ENCODE results near the gene ZNF687.
"Not testable (repeated sequence)": the region's sequence is repeated elsewhere in the genome, so short reads cannot be mapped to it uniquely, and the experiment has no call there.

Gene ZNF687
- total RNA-seq = 36.7 to 78.2 reads per million in 2 experiments

GRCh38 chr1:151281969-151282882 is at the start of gene ZNF687:
Gene ZNF687 (plus strand): TSS chr1:151282299. CDS start chr1:151286292, 3,993 bp downstream.
- peak; percentile 97 for DNase-seq (ENCODE audit: low read depth)

GRCh38 chr1:151235235-151235634 is 46.9 kb upstream of the ZNF687 start:
- DNase-seq (ENCODE audit: low read depth) = no peak

GRCh38 chr1:151237678-151238466 is 44.2 kb upstream of the ZNF687 start:
- no peak for DNase-seq (ENCODE audit: low read depth)

GRCh38 chr1:151238467-151238739 is 43.7 kb upstream of the ZNF687 start:
- DNase-seq (ENCODE audit: low read depth) = no peak

- DNase-seq (ENCODE audit: low read depth) = no peak
Measured at GRCh38 chr1:151242442-151242841, 39.7 kb upstream of the ZNF687 start.

- no peak for DNase-seq (ENCODE audit: low read depth)
Measured at GRCh38 chr1:151243683-151244216, 38.3 kb upstream of the ZNF687 start.

- no peak for DNase-seq (ENCODE audit: low read depth)
Measured at GRCh38 chr1:151246786-151247185, 35.3 kb upstream of the ZNF687 start.

- peak; percentile 45 for DNase-seq (ENCODE audit: low read depth)
Measured at GRCh38 chr1:151251656-151252470, 30.2 kb upstream of the ZNF687 start.

- peak; percentile 91 for DNase-seq (ENCODE audit: low read depth)
Measured at GRCh38 chr1:151254217-151255213, 27.6 kb upstream of the ZNF687 start, which contains the start of gene PSMD4. Gene PSMD4 (plus strand): TSS chr1:151254734. CDS start chr1:151254783, 49 bp downstream.

- no peak for DNase-seq (ENCODE audit: low read depth)
Measured at GRCh38 chr1:151255381-151255780, 26.7 kb upstream of the ZNF687 start.

- no peak for DNase-seq (ENCODE audit: low read depth)
Measured at GRCh38 chr1:151259351-151259750, 22.7 kb upstream of the ZNF687 start.

- DNase-seq (ENCODE audit: low read depth) = no peak
Measured at GRCh38 chr1:151265446-151266236, 16.5 kb upstream of the ZNF687 start.

GRCh38 chr1:151266315-151266714 is 15.8 kb upstream of the ZNF687 start:
- DNase-seq (ENCODE audit: low read depth) = no peak

- no peak for DNase-seq (ENCODE audit: low read depth)
Measured at GRCh38 chr1:151266821-151267220, 15.3 kb upstream of the ZNF687 start.

GRCh38 chr1:151267760-151268159 is 14.3 kb upstream of the ZNF687 start:
- DNase-seq (ENCODE audit: low read depth) = no peak

- no peak for DNase-seq (ENCODE audit: low read depth)
Measured at GRCh38 chr1:151273924-151274466, 8.1 kb upstream of the ZNF687 start.

- not testable (repeated sequence) for DNase-seq (ENCODE audit: low read depth)
Measured at GRCh38 chr1:151275341-151275740, 6.8 kb upstream of the ZNF687 start.

GRCh38 chr1:151277249-151277648 is 4.8 kb upstream of the ZNF687 start:
- DNase-seq (ENCODE audit: low read depth) = no peak

- DNase-seq (ENCODE audit: low read depth) = peak; percentile 94
Measured at GRCh38 chr1:151281225-151281968, 702 bp upstream of the ZNF687 start.
